GM12878 (cell line): ENCODE measurements around the gene HAUS1. TPM values are rescaled to one million over a fixed set of nuclear protein-coding genes. Genes with fewer than 3 reads are reported as not detected.
A peak's percentile ranks its signal among the peaks of the same experiment; 100 is the strongest.

Experiments
- ATAC-seq: fragments of 200-7000 bp; cut with Tn5 transposase; 3 replicates; pipeline ENCODE4 v1.9.1; 2020; ENCODE audit warnings: mild to moderate bottlenecking, moderate library complexity
- BruUV-seq: library from RNA; stranded (reverse); fragments of 400-500 nt; replicated peaks from 2 replicates; lab custom pipeline; 2021; lab: Mats Ljungman, UMichigan
- CTCF ChIA-PET: fragments of 300-600 bp; sonication (Branson Sonifier 250); formaldehyde crosslinking; extraction: SDS; loops from one replicate; lab custom pipeline; 2021; ENCODE audit warnings: inconsistent platforms; lab: Yijun Ruan, JAX
- POLR2A ChIA-PET: fragments of 350-600 bp; formaldehyde crosslinking; extraction: SDS; loops from one replicate; lab custom pipeline; 2021; ENCODE audit warnings: inconsistent platforms; lab: Charles Lee
- RAD21 ChIA-PET: fragments of 300-600 bp; sonication (Branson Sonifier 250); formaldehyde crosslinking; loops from one replicate; lab custom pipeline; 2023; ENCODE audit warnings: antibody characterized with exemption; ENCODE audit not compliant: unreplicated experiment; lab: Charles Lee
- SMC1A ChIA-PET: fragments of 300-600 bp; sonication (Branson Sonifier 250); formaldehyde crosslinking; loops from one replicate; lab custom pipeline; 2023; ENCODE audit not compliant: unreplicated experiment, uncharacterized antibody; lab: Charles Lee
- DNase-seq: peaks from one replicate; pipeline ENCODE4 v3.0.0-alpha.2; 2011; ENCODE audit warnings: low read depth, low spot score
- FAIRE-seq: peaks from 3 replicates; lab custom pipeline; 2011; peaks lifted over from hg19 to GRCh38; lab: Jason Lieb, UNC
- H2AFZ ChIP-seq: 2 replicates; pipeline ENCODE4 v1.6.0; 2011; ENCODE audit warnings: low read depth, low read length, control low read depth; ENCODE audit not compliant: control insufficient read depth
- H3K27ac ChIP-seq: 2 replicates; pipeline ENCODE4 v1.5.1; 2011; ENCODE audit warnings: control low read depth; ENCODE audit not compliant: control insufficient read depth, insufficient read depth
- H3K27me3 ChIP-seq, 2 experiments: replicated peaks in 1 of 2; 2 replicates each; pipeline versions ENCODE4 v1.6.0 to v1.6.1; 2011; ENCODE audit warnings: low read length in 1 of 2; ENCODE audit not compliant: control insufficient read depth in 2 of 2, insufficient read depth in 2 of 2
- H3K36me3 ChIP-seq, 2 experiments: 2 replicates each; pipeline ENCODE4 v1.5.1; 2011; ENCODE audit warnings: low read length in 1 of 2; ENCODE audit not compliant: control insufficient read depth in 2 of 2, insufficient read depth in 2 of 2
- H3K4me1 ChIP-seq: 2 replicates; pipeline ENCODE4 v1.6.1; 2011; ENCODE audit warnings: mild to moderate bottlenecking, low read length, moderate library complexity, mixed read lengths; ENCODE audit not compliant: control insufficient read depth, insufficient read depth
- H3K4me2 ChIP-seq: 2 replicates; pipeline ENCODE4 v1.6.0; 2011; ENCODE audit warnings: control low read depth; ENCODE audit not compliant: control insufficient read depth, insufficient read depth
- H3K4me3 ChIP-seq: fragments of 200-600 bp; sonication (generic); 2 replicates; pipeline ENCODE4 v1.5.1; 2016
- H3K79me2 ChIP-seq: 2 replicates; pipeline ENCODE4 v1.6.0; 2011; ENCODE audit warnings: low read length; ENCODE audit not compliant: control insufficient read depth, insufficient read depth
- H3K9ac ChIP-seq: 2 replicates; pipeline ENCODE4 v1.8.0; 2011; ENCODE audit warnings: low read length, control low read depth, mixed read lengths; ENCODE audit not compliant: control insufficient read depth, insufficient read depth
- H3K9me3 ChIP-seq: replicated peaks from 3 replicates; pipeline ENCODE4 v1.5.1; 2011; ENCODE audit warnings: mild to moderate bottlenecking, low read length; ENCODE audit not compliant: control insufficient read depth, insufficient read depth
- H4K20me1 ChIP-seq: 2 replicates; pipeline ENCODE4 v1.6.0; 2011; ENCODE audit not compliant: control insufficient read depth, insufficient read depth
- BHLHE40 ChIP-seq, 2 experiments: fragments of 450-650 bp in 1 of 2; IDR thresholded peaks; 2 replicates each; pipeline ENCODE4 v1.6.1; 2011 to 2017; ENCODE audit warnings: low read depth in 2 of 2, borderline replicate concordance in 1 of 2, improper control_type of control experiment in 1 of 2, low read length in 1 of 2, mild to moderate bottlenecking in 1 of 2
- EZH2 ChIP-seq: IDR thresholded peaks from 2 replicates; pipeline ENCODE4 v1.6.1; 2012; ENCODE audit warnings: low read depth, mild to moderate bottlenecking, control low read depth, inconsistent platforms, low read length, borderline replicate concordance; ENCODE audit not compliant: control insufficient read depth
- MTA2 ChIP-seq: fragments of 450-650 bp; IDR thresholded peaks from 2 replicates; pipeline ENCODE4 v1.6.1; 2016; ENCODE audit warnings: low read depth, mild to moderate bottlenecking, moderate library complexity
- MXI1 ChIP-seq: fragments of 150-350 bp; IDR thresholded peaks from 2 replicates; pipeline ENCODE4 v1.6.1; 2011; ENCODE audit warnings: low read depth, mild to moderate bottlenecking, inconsistent platforms, low read length, improper control_type of control experiment
- NFIC ChIP-seq: IDR thresholded peaks from 2 replicates; pipeline ENCODE4 v1.6.1; 2012; ENCODE audit warnings: low read depth, mild to moderate bottlenecking, inconsistent platforms, low read length, moderate library complexity
- PML ChIP-seq: IDR thresholded peaks from 2 replicates; pipeline ENCODE4 v1.6.1; 2012; ENCODE audit warnings: low read length, inconsistent platforms
- POU2F2 ChIP-seq: IDR thresholded peaks from 3 replicates; pipeline ENCODE4 v1.6.1; 2011; ENCODE audit warnings: low read depth, mild to moderate bottlenecking, low read length, borderline replicate concordance
- SIX5 ChIP-seq: IDR thresholded peaks from 2 replicates; pipeline ENCODE4 v1.6.1; 2011; ENCODE audit warnings: mild to moderate bottlenecking, low read depth, low read length, moderate library complexity; ENCODE audit not compliant: severe bottlenecking
- SRF ChIP-seq, 2 experiments: IDR thresholded peaks; 2 replicates each; pipeline ENCODE4 v1.6.1; 2011; ENCODE audit warnings: low read depth in 2 of 2, low read length in 2 of 2, mild to moderate bottlenecking in 1 of 2, moderate library complexity in 1 of 2
- WGBS: methylation state at CpG from one replicate; pipeline ENCODE4 v1.1.6; 2016; ENCODE audit warnings: low lambda C conversion rate; ENCODE audit not compliant: insufficient replicate concordance, insufficient coverage; ENCODE audit errors: missing lambda C conversion rate; 5-methylcytosine and 5-hydroxymethylcytosine counted together
- in situ Hi-C: fragments of 300-500 bp; cut with MboI; formaldehyde crosslinking; loops from 9 replicates; pipeline ENCODE4 v1.14.3; 2018; ENCODE audit warnings: mixed read lengths
- intact Hi-C: fragments of 100-400 bp; cut with micrococcal nuclease; formaldehyde crosslinking; loops from one replicate; pipeline ENCODE4 v1.14.2; 2022; ENCODE audit not compliant: unreplicated experiment
- polyA plus RNA-seq, 11 experiments: library from polyadenylated mRNA; depleted of rRNA in 4 of 11; unstranded in 6 of 11; stranded (reverse) in 5 of 11; fragments of >200 nt; fragmentation: Nextera tagmentation in 4 of 11; fragmentation: Illumina TruSeq in 1 of 11; extraction: Ambion mirVana in 4 of 11; extraction: Trizol in 1 of 11; gene quantifications; 1 replicate in 1 of 11; 2 replicates in 10 of 11; pipeline versions ENCODE4 v1.2.1 to v1.2.3, GENCODE V29; 2011 to 2016; ENCODE audit warnings: inconsistent platforms in 2 of 11, missing spikeins in 2 of 11, low read depth in 1 of 11
- small RNA-seq: library from RNA; depleted of rRNA; stranded (forward); fragments of <200 nt; gene quantifications from one replicate; pipeline ENCODE3, GENCODE V24; 2014
- total RNA-seq, 4 experiments: library from RNA; depleted of rRNA in 3 of 4; stranded (reverse); fragments of >200 nt in 3 of 4; fragmentation: Illumina TruSeq in 1 of 4; extraction: Trizol in 1 of 4; gene quantifications; 2 replicates each; pipeline versions ENCODE4 v1.2.1 to v1.2.3, GENCODE V29; 2013 to 2021
- TF ChIP-seq, protein P1 (sequence below): IDR thresholded peaks from 2 replicates; pipeline ENCODE4 v1.6.1; 2011; ENCODE audit warnings: mild to moderate bottlenecking, low read depth, low read length, moderate library complexity; ENCODE audit not compliant: insufficient replicate concordance

HAUS1 gene
- total and polyA plus RNA-seq, 10 of the 15 experiments (the other 5 are each of a cell fraction or from before 2014, with no cell fraction given): 41.2 to 182 (median 91.9) TPM

DNA sequence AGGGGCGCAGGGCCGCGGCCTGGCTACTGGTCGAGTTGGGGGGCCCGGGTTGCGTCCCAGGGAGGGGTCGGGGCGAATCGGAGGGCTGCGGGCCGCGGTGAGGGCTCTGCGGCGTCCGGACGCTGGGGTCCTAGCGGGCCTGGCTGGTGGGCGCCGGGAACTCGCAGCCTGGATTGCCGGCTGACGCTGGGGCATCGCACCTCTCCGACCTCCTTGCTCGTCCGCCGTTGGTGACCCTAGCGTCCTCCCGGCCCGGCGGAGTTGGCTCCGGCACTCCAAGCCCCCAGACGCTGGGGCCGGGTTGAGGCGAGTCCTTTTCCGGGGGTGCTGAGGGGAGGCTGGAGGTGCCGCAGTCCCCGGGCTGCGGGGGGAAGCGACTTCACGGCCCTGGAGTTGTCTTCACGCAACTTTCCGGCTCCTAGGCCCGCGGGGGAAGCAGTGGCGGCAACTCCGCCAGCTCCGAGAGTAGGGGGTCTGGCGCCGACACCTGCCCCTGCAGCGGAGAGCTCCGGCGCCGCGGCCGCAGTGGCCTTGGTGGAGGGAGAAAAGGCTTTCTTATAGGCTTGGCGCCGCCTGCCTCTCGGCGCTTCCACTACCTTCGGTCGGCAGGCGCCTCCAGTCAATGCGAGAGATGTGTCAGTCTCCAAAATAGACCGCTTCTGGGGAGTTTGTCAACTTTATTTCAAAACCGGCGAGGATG, 70.3 kb downstream of the HAUS1 start (continued):
- TF ChIP-seq POU2F2 (no peak), NFIC (no peak), MTA2 (no peak), PML (no peak), SIX5 (no peak), EZH2 (no peak)

DNA sequence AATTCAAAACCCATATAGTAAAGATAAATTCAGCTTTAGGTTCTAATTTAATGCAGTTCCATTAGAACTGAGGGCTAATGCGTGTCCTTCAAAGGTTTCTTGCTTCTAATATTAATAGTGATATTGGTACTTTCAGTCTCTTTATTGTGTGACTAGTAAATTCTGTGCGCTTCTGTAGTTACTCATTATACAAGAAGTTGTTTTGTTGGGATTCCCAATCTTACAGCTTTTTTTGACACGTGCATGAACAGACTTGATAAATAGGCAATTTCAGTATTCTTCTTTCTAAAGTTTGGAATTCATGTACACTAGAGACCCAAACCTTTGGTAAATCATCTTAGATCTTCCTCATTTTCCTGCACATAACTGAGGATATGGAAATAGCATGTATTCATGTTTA, 71.8 kb downstream of the HAUS1 start:
- intact Hi-C loops (loop anchor here (10.0 kb wide), 1 partner anchor 309 kb away; no protein-coding TSS in a partner anchor), in situ Hi-C loops (no loop called here)
- Histone ChIP-seq H3K36me3 (no peaks in the 10 kb centered on the region; a peak in 1 of 4 replicates), H3K4me1 (no peaks in the 10 kb centered on the region; the same call in 1 of the 2 replicates), H3K4me2 (peak overlapping the region; percentile 86), H3K9ac (no peak overlapping the region), H3K27me3 (no peaks in the 10 kb centered on the region), H3K9me3 (no peaks in the 10 kb centered on the region), H2AFZ (no peak overlapping the region), H3K4me3 (peak overlapping the region; percentile 91), H3K79me2 (peaks cover 67% of the 10 kb centered on the region), H3K27ac (no peak overlapping the region), H4K20me1 (no peaks in the 10 kb centered on the region; the same call in 1 of the 2 replicates)
- RAD21 ChIA-PET: interaction anchor here (0.6 to 2.3 kb wide), 4 partner anchors 28 to 173 kb away, joined by 3 to 12 read pairs (median 5); no protein-coding TSS in a partner anchor
- POLR2A ChIA-PET: interaction anchor here (0.5 to 1.0 kb wide), 4 partner anchors 24 to 719 kb away, joined by 3 to 5 read pairs (median 4); no protein-coding TSS in a partner anchor
- TF ChIP-seq MTA2: no peak
- TF ChIP-seq, protein P1, sequence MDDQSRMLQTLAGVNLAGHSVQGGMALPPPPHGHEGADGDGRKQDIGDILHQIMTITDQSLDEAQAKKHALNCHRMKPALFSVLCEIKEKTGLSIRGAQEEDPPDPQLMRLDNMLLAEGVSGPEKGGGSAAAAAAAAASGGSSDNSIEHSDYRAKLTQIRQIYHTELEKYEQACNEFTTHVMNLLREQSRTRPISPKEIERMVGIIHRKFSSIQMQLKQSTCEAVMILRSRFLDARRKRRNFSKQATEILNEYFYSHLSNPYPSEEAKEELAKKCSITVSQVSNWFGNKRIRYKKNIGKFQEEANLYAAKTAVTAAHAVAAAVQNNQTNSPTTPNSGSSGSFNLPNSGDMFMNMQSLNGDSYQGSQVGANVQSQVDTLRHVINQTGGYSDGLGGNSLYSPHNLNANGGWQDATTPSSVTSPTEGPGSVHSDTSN: no peak
- TF ChIP-seq SRF (IDR thresholded peaks at IDR 0.05; ENCODE audit: low read depth in 2 of 2, low read length in 2 of 2): no peak
- TF ChIP-seq BHLHE40 (IDR thresholded peaks at IDR 0.05; ENCODE audit: borderline replicate concordance in 1 of 2, low read depth in 2 of 2, low read length in 1 of 2): peak; percentile 15 to 28; a peak in 2 of 4 replicates
- no peak for TF ChIP-seq SIX5
- TF ChIP-seq MXI1: no peak
- ATAC-seq (no peak), DNase-seq (no peak), FAIRE-seq (no peak)
- BruUV-seq: no TSS peak
- 0% methylated on average over 3 of the region's 3 CpGs for WGBS
- SMC1A ChIA-PET: interaction anchor here (0.7 to 1.7 kb wide), 9 partner anchors 8 to 105 kb away, joined by 3 to 11 read pairs (median 4); no protein-coding TSS in a partner anchor
- CTCF ChIA-PET: interaction anchor here (0.6 to 5.8 kb wide), 7 partner anchors 9 to 295 kb away, joined by 3 to 66 read pairs (median 4); no protein-coding TSS in a partner anchor

Small RNAs within 50 kb of the gene (small RNA-seq; reads per million reads assigned to genes)
- gene RNU6-1278P (not detected), gene RNY4P37 (not detected)

Other genes with a start within 250 kb of the HAUS1 start
- gene EPG5, start 137.1 kb upstream of the HAUS1 start, total RNA-seq (2014; rRNA removed): 9.1 and 9.7 TPM in 2 replicates
- gene EPG5, start 137.1 kb upstream of the HAUS1 start, total RNA-seq (2014; rRNA removed; fragmentation: Illumina TruSeq; extraction: Trizol): 8.8 and 8.9 TPM in 2 replicates
- gene EPG5, start 137.1 kb upstream of the HAUS1 start, total RNA-seq (2021): 9.9 and 12.5 TPM in 2 replicates
- 23.3 and 27.7 TPM in 2 replicates for gene EPG5, start 137.1 kb upstream of the HAUS1 start, polyA plus RNA-seq (2011; rRNA removed)
- gene EPG5, start 137.1 kb upstream of the HAUS1 start, polyA plus RNA-seq (2014; fragmentation: Illumina TruSeq; extraction: Trizol): 11.1 and 11.4 TPM in 2 replicates
- gene EPG5, start 137.1 kb upstream of the HAUS1 start, polyA plus RNA-seq (2014; fragmentation: Nextera tagmentation; extraction: Ambion mirVana): 1 to 10 TPM; 1.9 to 2.3 TPM
- gene EPG5, start 137.1 kb upstream of the HAUS1 start, polyA plus RNA-seq (2014; rRNA removed): 8.2 and 11.3 TPM in 2 replicates
- 1 to 10 TPM; 4.0 to 5.1 TPM for gene EPG5, start 137.1 kb upstream of the HAUS1 start, polyA plus RNA-seq (2016; fragmentation: Nextera tagmentation; extraction: Ambion mirVana)
- 23.0 and 23.6 TPM in 2 replicates for gene PSTPIP2, start 32.1 kb upstream of the HAUS1 start, total RNA-seq (2014; rRNA removed)
- gene PSTPIP2, start 32.1 kb upstream of the HAUS1 start, total RNA-seq (2014; rRNA removed; fragmentation: Illumina TruSeq; extraction: Trizol): 27.0 and 28.8 TPM in 2 replicates
- gene PSTPIP2, start 32.1 kb upstream of the HAUS1 start, total RNA-seq (2021): 21.2 and 23.5 TPM in 2 replicates
- 0.69 and 0.82 TPM in 2 replicates for gene PSTPIP2, start 32.1 kb upstream of the HAUS1 start, polyA plus RNA-seq (2011; rRNA removed)
- 38.4 and 44.3 TPM in 2 replicates for gene PSTPIP2, start 32.1 kb upstream of the HAUS1 start, polyA plus RNA-seq (2014; fragmentation: Illumina TruSeq; extraction: Trizol)
- gene PSTPIP2, start 32.1 kb upstream of the HAUS1 start, polyA plus RNA-seq (2014; fragmentation: Nextera tagmentation; extraction: Ambion mirVana): 10 to 100 TPM; 12.6 to 15.5 TPM
- 24.6 and 30.5 TPM in 2 replicates for gene PSTPIP2, start 32.1 kb upstream of the HAUS1 start, polyA plus RNA-seq (2014; rRNA removed)
- gene PSTPIP2, start 32.1 kb upstream of the HAUS1 start, polyA plus RNA-seq (2016; fragmentation: Nextera tagmentation; extraction: Ambion mirVana): 10 to 100 TPM; 26.5 to 28.9 TPM
- 628 and 706 TPM in 2 replicates for gene ATP5F1A, start 6.1 kb upstream of the HAUS1 start, total RNA-seq (2014; rRNA removed)
- 638 and 668 TPM in 2 replicates for gene ATP5F1A, start 6.1 kb upstream of the HAUS1 start, total RNA-seq (2014; rRNA removed; fragmentation: Illumina TruSeq; extraction: Trizol)
- 584 and 592 TPM in 2 replicates for gene ATP5F1A, start 6.1 kb upstream of the HAUS1 start, total RNA-seq (2021)
- gene ATP5F1A, start 6.1 kb upstream of the HAUS1 start, polyA plus RNA-seq (2011; rRNA removed): 779 and 780 TPM in 2 replicates
- gene ATP5F1A, start 6.1 kb upstream of the HAUS1 start, polyA plus RNA-seq (2014; fragmentation: Illumina TruSeq; extraction: Trizol): 631 and 687 TPM in 2 replicates
- 1,000 to 10,000 TPM in 1 of 2 experiments, 100 to 1,000 TPM in 1; 863 to 1,161 TPM for gene ATP5F1A, start 6.1 kb upstream of the HAUS1 start, polyA plus RNA-seq (2014; fragmentation: Nextera tagmentation; extraction: Ambion mirVana)
- gene ATP5F1A, start 6.1 kb upstream of the HAUS1 start, polyA plus RNA-seq (2014; rRNA removed): 483 and 626 TPM in 2 replicates
- 100 to 1,000 TPM; 815 to 828 TPM for gene ATP5F1A, start 6.1 kb upstream of the HAUS1 start, polyA plus RNA-seq (2016; fragmentation: Nextera tagmentation; extraction: Ambion mirVana)